Astrocyte (in vitro differentiated cells and primary cell): ENCODE measurements around the gene KCNJ2.

Experiments
- CTCF ChIP-seq: IDR thresholded peaks from 2 replicates; pipeline ENCODE4 v1.5.1; 2011; ENCODE audit warnings: low read depth, mild to moderate bottlenecking, inconsistent platforms, low read length, moderate library complexity; ENCODE audit not compliant: insufficient read depth
- EZH2 ChIP-seq: IDR thresholded peaks from 2 replicates; pipeline ENCODE4 v1.6.1; 2012; ENCODE audit warnings: mild to moderate bottlenecking, low read length, inconsistent platforms; ENCODE audit not compliant: insufficient read depth

GRCh38 chr17:70206361-70207010 is 37.2 kb downstream of the KCNJ2 start:
- TF ChIP-seq CTCF: no peak
- no peak for TF ChIP-seq EZH2
